Small intestine (tissue), 7 donors: ENCODE data around the gene KNG1. TPM values are rescaled to one million over a fixed set of nuclear protein-coding genes. Genes with fewer than 3 reads are reported as not detected.
A peak's percentile ranks its signal among the peaks of the same experiment; 100 is the strongest.

Experiments used
- DNase-seq, 2 donors: peaks; one replicate each; pipeline versions ENCODE4 v3.0.0 to v3.0.0-alpha.2; 2013
- FAIRE-seq: peaks from 2 replicates; lab custom pipeline; 2012; peaks lifted over from hg19 to GRCh38; lab: Jason Lieb, UNC
- H3K27ac ChIP-seq, 3 donors: one replicate each; pipeline ENCODE4 v1.5.1; 2013; ENCODE audit warnings: low read length in 2 of 3, mild to moderate bottlenecking in 2 of 3, control low read depth in 1 of 3, inconsistent platforms in 1 of 3, low read depth in 1 of 3, moderate library complexity in 1 of 3
- H3K27me3 ChIP-seq, 3 donors: one replicate each; pipeline ENCODE4 v1.6.1; 2013; ENCODE audit warnings: low read length in 3 of 3, inconsistent platforms in 1 of 3; ENCODE audit not compliant: control insufficient read depth in 3 of 3, insufficient read depth in 3 of 3
- H3K36me3 ChIP-seq, 3 donors: one replicate each; pipeline ENCODE4 v1.6.1; 2013; ENCODE audit warnings: low read length in 3 of 3, inconsistent platforms in 1 of 3, low read depth in 1 of 3, mild to moderate bottlenecking in 1 of 3, moderate library complexity in 1 of 3; ENCODE audit not compliant: control insufficient read depth in 3 of 3, insufficient read depth in 2 of 3
- H3K4me1 ChIP-seq, 3 donors: one replicate each; pipeline ENCODE4 v1.6.1; 2013; ENCODE audit warnings: low read length in 2 of 3, inconsistent platforms in 1 of 3, low read depth in 1 of 3, mild to moderate bottlenecking in 1 of 3, moderate library complexity in 1 of 3; ENCODE audit not compliant: control insufficient read depth in 3 of 3, insufficient read depth in 2 of 3
- H3K4me3 ChIP-seq, 3 donors: one replicate each; pipeline ENCODE4 v1.5.1; 2013; ENCODE audit warnings: low read length in 3 of 3, control low read depth in 1 of 3, inconsistent platforms in 1 of 3, low read depth in 1 of 3, mild to moderate bottlenecking in 1 of 3, moderate library complexity in 1 of 3
- H3K9me3 ChIP-seq, 2 donors: one replicate each; pipeline ENCODE4 v1.6.1; 2013; ENCODE audit warnings: low read depth in 1 of 2, low read length in 1 of 2; ENCODE audit not compliant: control insufficient read depth in 2 of 2, insufficient read depth in 1 of 2
- WGBS, 3 donors: extraction: QIAGEN DNeasy Blood & Tissue Kit; methylation state at CpG; one replicate each; pipeline ENCODE4 v1.1.7; 2013; 5-methylcytosine and 5-hydroxymethylcytosine counted together
- polyA plus RNA-seq, 4 donors: library from polyadenylated mRNA; stranded (reverse) in 3 of 4; unstranded in 1 of 4; fragments of 200-250 nt in 3 of 4; fragments of 120-200 nt in 1 of 4; gene quantifications; one replicate each; pipeline versions ENCODE4 v1.2.1 to v1.2.3, GENCODE V29; 2013
- donor health status: healthy with polysubstance abuse.
- donor health status: control.
- donor health status: control.
- donor health status: Bipolar disorder and iron deficiency.
- donor health status: healthy.

The KNG1 gene
- polyA plus RNA-seq, 4 donors = 14.8 TPM; not detected in 3

GRCh38 chr3:186784820-186785494, 67.8 kb downstream of the KNG1 start:
- H3K4me1 ChIP-seq = peaks cover 0 to 7% (median 5%) of the 10 kb centered on the region in 3 donors
- H3K36me3 ChIP-seq = peaks cover 19 to 32% (median 25%) of the 10 kb centered on the region in 3 donors
- no peaks in the 10 kb centered on the region for H3K9me3 ChIP-seq
- H3K27ac ChIP-seq = peak overlapping the region in 1 of 3 donors; percentile 91
- no peaks in the 10 kb centered on the region for H3K27me3 ChIP-seq
- 1 to 7% (median 3%) methylated on average over 7 of the region's 7 CpGs for WGBS, 3 donors
- peak overlapping the region; percentile 78 to 97 (median 93) for H3K4me3 ChIP-seq
- no peak for DNase-seq
- no peak for FAIRE-seq

DNA sequence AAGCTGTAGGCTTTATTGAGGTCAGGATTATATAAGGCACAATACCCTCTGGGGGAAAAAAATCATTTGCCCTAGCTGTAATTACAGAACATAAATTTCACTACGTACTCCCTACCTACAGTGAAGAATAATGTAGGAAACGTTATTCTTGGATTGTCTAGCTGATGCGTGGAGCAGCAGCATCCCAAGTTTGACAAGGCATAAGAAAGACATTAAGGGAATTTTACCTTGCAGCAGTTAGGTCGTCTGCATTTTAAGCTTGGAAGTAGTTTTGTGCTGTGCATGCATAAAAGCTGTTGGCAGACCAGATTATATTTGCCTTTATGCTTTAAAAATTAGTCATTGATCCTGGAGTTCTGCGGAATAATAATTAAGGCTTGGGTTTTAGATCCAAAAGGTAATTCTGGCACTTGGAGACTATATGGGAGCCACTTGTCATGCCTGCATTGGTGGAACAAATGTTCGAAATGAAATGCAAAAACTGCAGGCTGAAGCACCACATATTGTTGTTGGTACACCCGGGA, 68.4 kb downstream of the KNG1 start:
- peaks cover 22 to 32% (median 27%) of the 10 kb centered on the region in 3 donors for H3K36me3 ChIP-seq
- DNase-seq = no peak
- H3K27ac ChIP-seq = peak overlapping the region in 1 of 3 donors; percentile 8
- no peaks in the 10 kb centered on the region for H3K27me3 ChIP-seq
- H3K4me3 ChIP-seq = peak overlapping the region; percentile 78 to 97 (median 93)
- no peaks in the 10 kb centered on the region for H3K9me3 ChIP-seq
- WGBS, 3 donors = 2 to 12% (median 5%) methylated on average over 7 of the region's 7 CpGs
- peaks cover 0 to 7% (median 5%) of the 10 kb centered on the region in 3 donors for H3K4me1 ChIP-seq
- no peak for FAIRE-seq

DNA sequence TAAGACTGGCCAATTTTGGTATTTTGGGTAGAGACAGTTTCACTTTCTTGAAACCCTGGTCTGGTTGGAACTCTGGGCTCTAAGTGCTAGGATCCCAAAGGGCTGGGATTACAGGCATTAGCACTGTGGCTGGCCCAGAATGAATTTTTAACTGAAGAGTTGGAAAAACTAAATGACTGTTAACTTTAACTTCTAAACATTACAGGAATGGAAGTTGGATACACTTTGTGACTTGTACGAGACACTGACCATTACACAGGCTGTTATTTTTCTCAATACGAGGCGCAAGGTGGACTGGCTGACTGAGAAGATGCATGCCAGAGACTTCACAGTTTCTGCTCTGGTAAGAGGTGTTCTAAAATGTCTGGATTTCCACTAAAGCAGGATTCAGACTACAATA, 69.8 kb downstream of the KNG1 start:
- FAIRE-seq = no peak
- H3K4me3 ChIP-seq = peak overlapping the region in 2 of 3 donors; percentile 20 to 40
- H3K4me1 ChIP-seq = peaks cover 0 to 7% (median 5%) of the 10 kb centered on the region in 3 donors
- 47 to 53% (median 52%) methylated on average over 3 of the region's 3 CpGs for WGBS, 3 donors
- no peaks in the 10 kb centered on the region for H3K9me3 ChIP-seq
- H3K27ac ChIP-seq = peak overlapping the region in 1 of 3 donors; percentile 1
- no peaks in the 10 kb centered on the region for H3K27me3 ChIP-seq
- H3K36me3 ChIP-seq = peaks cover 24 to 33% (median 27%) of the 10 kb centered on the region in 3 donors
- DNase-seq = no peak

GRCh38 chr3:186787642-186788481, 70.7 kb downstream of the KNG1 start:
- DNase-seq (no peak), FAIRE-seq (no peak)
- WGBS, 3 donors = 58 to 65% (median 59%) methylated on average over 15 of the region's 15 CpGs
- peaks cover 24 to 33% (median 27%) of the 10 kb centered on the region in 3 donors for H3K36me3 ChIP-seq
- peak overlapping the region in 1 of 3 donors; percentile 40 for H3K4me3 ChIP-seq
- H3K9me3 ChIP-seq = no peaks in the 10 kb centered on the region
- H3K27ac ChIP-seq = no peak overlapping the region
- no peaks in the 10 kb centered on the region for H3K27me3 ChIP-seq
- peaks cover 0 to 7% (median 5%) of the 10 kb centered on the region in 3 donors for H3K4me1 ChIP-seq

DNA sequence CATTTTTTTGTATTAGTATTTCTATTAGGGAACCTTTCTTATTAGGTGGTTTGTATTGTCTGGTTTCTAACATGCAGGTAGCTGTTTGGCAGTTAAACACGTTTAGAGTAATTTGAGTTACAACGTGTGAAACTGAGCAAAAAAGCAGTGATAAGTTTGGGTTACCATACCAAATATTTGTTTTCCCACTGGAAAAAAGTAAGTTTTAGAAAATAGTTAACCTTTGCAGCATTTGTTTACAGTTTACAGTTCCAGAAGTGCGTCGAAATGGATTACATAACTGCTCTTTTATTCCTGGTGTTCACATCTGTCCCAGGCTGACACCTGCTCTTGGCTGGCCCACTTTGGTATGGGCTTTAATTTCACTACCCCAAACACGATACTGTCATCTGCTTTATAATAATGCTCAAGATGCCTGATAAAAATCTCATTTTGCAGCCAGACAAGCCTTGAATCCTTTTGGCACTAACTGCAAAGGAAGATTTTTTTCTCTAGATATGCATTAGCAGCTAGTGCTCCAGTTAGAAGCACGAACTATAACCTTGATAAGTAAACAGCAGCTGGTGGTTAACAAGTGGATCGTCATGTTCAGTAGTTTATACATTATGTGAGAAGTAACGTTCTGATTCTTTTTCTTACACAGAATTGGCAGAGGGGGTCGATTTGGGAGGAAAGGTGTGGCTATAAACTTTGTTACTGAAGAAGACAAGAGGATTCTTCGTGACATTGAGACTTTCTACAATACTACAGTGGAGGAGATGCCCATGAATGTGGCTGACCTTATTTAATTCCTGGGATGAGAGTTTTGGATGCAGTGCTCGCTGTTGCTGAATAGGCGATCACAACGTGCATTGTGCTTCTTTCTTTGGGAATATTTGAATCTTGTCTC, 71.6 kb downstream of the KNG1 start:
- FAIRE-seq (no peak), DNase-seq (no peak)
- no peak overlapping the region for H3K4me3 ChIP-seq
- H3K4me1 ChIP-seq = peaks cover 0 to 7% (median 5%) of the 10 kb centered on the region in 3 donors
- no peaks in the 10 kb centered on the region for H3K9me3 ChIP-seq
- no peaks in the 10 kb centered on the region for H3K27me3 ChIP-seq
- WGBS, 3 donors = 37 to 45% (median 39%) methylated on average over 13 of the region's 13 CpGs
- peaks cover 24 to 33% (median 27%) of the 10 kb centered on the region in 3 donors for H3K36me3 ChIP-seq
- H3K27ac ChIP-seq = no peak overlapping the region

DNA sequence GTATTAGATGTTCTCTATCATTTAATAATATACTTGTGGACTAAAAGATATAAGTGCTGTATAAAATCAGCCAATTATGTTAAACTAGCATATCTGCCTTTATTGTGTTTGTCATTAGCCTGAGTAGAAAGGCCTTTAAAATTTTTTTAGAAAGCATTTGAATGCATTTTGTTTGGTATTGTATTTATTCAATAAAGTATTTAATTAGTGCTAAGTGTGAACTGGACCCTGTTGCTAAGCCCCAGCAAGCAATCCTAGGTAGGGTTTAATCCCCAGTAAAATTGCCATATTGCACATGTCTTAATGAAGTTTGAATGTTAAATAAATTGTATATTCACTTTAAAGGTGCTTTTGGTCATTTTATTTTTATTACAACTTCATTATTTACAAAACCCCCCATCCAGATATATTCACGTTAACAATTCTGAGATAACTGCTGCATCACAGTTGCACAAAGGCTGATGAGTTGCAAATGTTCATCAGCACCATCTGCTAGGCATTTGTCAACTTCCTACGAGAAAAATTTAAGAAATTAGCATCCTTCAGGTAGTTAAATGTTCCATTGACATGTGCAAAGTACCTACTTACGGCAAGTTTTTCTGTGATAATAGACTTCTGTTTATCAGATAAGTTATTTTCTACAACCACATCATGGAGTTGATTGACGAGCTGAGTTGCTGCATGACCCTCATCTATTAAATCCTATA, 72.5 kb downstream of the KNG1 start:
- Histone ChIP-seq H3K4me3 (no peak overlapping the region), H3K27me3 (no peaks in the 10 kb centered on the region), H3K9me3 (no peaks in the 10 kb centered on the region), H3K36me3 (peaks cover 18 to 33% (median 27%) of the 10 kb centered on the region in 3 donors), H3K4me1 (peaks cover 0 to 7% (median 5%) of the 10 kb centered on the region in 3 donors), H3K27ac (no peak overlapping the region)
- 40 to 41% (median 40%) methylated on average over 4 of the region's 4 CpGs for WGBS, 3 donors
- FAIRE-seq = no peak
- no peak for DNase-seq

- Histone ChIP-seq H3K27ac (peak overlapping the region in 1 of 3 donors; percentile 54), H3K27me3 (no peaks in the 10 kb centered on the region), H3K4me1 (peaks cover 0 to 7% (median 5%) of the 10 kb centered on the region in 3 donors), H3K9me3 (no peaks in the 10 kb centered on the region), H3K4me3 (no peak overlapping the region), H3K36me3 (peaks cover 20 to 30% (median 27%) of the 10 kb centered on the region in 3 donors)
- FAIRE-seq (no peak), DNase-seq (no peak)
- WGBS, 3 donors = 64 to 72% (median 68%) methylated on average over 8 of the region's 8 CpGs
These were observed 73.3 kb downstream of the KNG1 start for GRCh38 chr3:186790261-186790981.
